H9 (cell line): ENCODE results near the gene PTGER4. TPM values are rescaled to one million over a fixed set of nuclear protein-coding genes. Genes with fewer than 3 reads are reported as not detected.

ENCODE experiments used
- DNase-seq: peaks from one replicate; pipeline ENCODE4 v3.0.0-alpha.2; 2017
- H2AFZ ChIP-seq: one replicate; pipeline ENCODE4 v1.6.1; 2013; ENCODE audit warnings: mild to moderate bottlenecking, low read length, control low read depth, moderate library complexity
- H2AK5ac ChIP-seq: 2 replicates; pipeline ENCODE4 v1.6.1; 2013; ENCODE audit warnings: low read length, control low read depth, mixed read lengths; ENCODE audit not compliant: insufficient read length
- H2BK120ac ChIP-seq: one replicate; pipeline ENCODE4 v1.6.1; 2013; ENCODE audit warnings: low read depth, mild to moderate bottlenecking, low read length, control low read depth, inconsistent platforms; ENCODE audit not compliant: poor library complexity, severe bottlenecking
- H2BK12ac ChIP-seq: 2 replicates; pipeline ENCODE4 v1.6.1; 2013; ENCODE audit warnings: low read length, control low read depth, mixed read lengths, low read depth; ENCODE audit not compliant: insufficient read length
- H2BK15ac ChIP-seq: 2 replicates; pipeline ENCODE4 v1.6.1; 2013; ENCODE audit warnings: low read depth, low read length, control low read depth
- H2BK20ac ChIP-seq: one replicate; pipeline ENCODE4 v1.6.1; 2013; ENCODE audit warnings: low read depth, mild to moderate bottlenecking, low read length, control low read depth, inconsistent platforms; ENCODE audit not compliant: poor library complexity, severe bottlenecking
- H2BK5ac ChIP-seq: 2 replicates; pipeline ENCODE4 v1.6.1; 2013; ENCODE audit warnings: low read length, control low read depth, mixed read lengths; ENCODE audit not compliant: insufficient read length
- H3K14ac ChIP-seq: 2 replicates; pipeline ENCODE4 v1.6.1; 2013; ENCODE audit warnings: low read length, control low read depth; ENCODE audit not compliant: insufficient read depth
- H3K18ac ChIP-seq: 2 replicates; pipeline ENCODE4 v1.6.1; 2013; ENCODE audit warnings: low read depth, mild to moderate bottlenecking, mixed read lengths, low read length, control low read depth; ENCODE audit not compliant: insufficient read length
- H3K23ac ChIP-seq: 2 replicates; pipeline ENCODE4 v1.6.1; 2013; ENCODE audit warnings: low read length, control low read depth, mixed read lengths, low read depth; ENCODE audit not compliant: insufficient read length
- H3K23me2 ChIP-seq: 2 replicates; pipeline ENCODE4 v1.6.1; 2013; ENCODE audit warnings: low read depth, mild to moderate bottlenecking, mixed read lengths, low read length, control low read depth; ENCODE audit not compliant: insufficient read length, poor library complexity, severe bottlenecking
- H3K27ac ChIP-seq: 2 replicates; pipeline ENCODE4 v1.5.1; 2013; ENCODE audit warnings: low read length, control low read depth, mixed read lengths, low read depth; ENCODE audit not compliant: insufficient read length
- H3K27me3 ChIP-seq: 2 replicates; pipeline ENCODE4 v1.6.1; 2013; ENCODE audit warnings: low read length, control low read depth, inconsistent platforms; ENCODE audit not compliant: insufficient read depth
- H3K4ac ChIP-seq: 2 replicates; pipeline ENCODE4 v1.6.1; 2013; ENCODE audit warnings: low read depth, mild to moderate bottlenecking, control low read depth, inconsistent platforms, low read length, moderate library complexity
- H3K4me1 ChIP-seq: 2 replicates; pipeline ENCODE4 v1.6.1; 2013; ENCODE audit warnings: low read length, control low read depth, inconsistent platforms; ENCODE audit not compliant: insufficient read depth
- H3K4me2 ChIP-seq: 2 replicates; pipeline ENCODE4 v1.6.1; 2013; ENCODE audit warnings: low read length, control low read depth, mixed read lengths; ENCODE audit not compliant: insufficient read length, insufficient read depth
- H3K56ac ChIP-seq: 2 replicates; pipeline ENCODE4 v1.6.1; 2013; ENCODE audit warnings: low read depth, mild to moderate bottlenecking, mixed read lengths, low read length, control low read depth; ENCODE audit not compliant: insufficient read length
- H3K79me1 ChIP-seq: 2 replicates; pipeline ENCODE4 v1.6.1; 2013; ENCODE audit warnings: low read depth, mild to moderate bottlenecking, moderate library complexity, low read length, control low read depth, inconsistent platforms; ENCODE audit not compliant: insufficient read depth, poor library complexity, severe bottlenecking
- H3K79me2 ChIP-seq: 2 replicates; pipeline ENCODE4 v1.6.1; 2013; ENCODE audit warnings: low read length, control low read depth, inconsistent platforms; ENCODE audit not compliant: insufficient read depth
- H3K9ac ChIP-seq: 2 replicates; pipeline ENCODE4 v1.6.1; 2013; ENCODE audit warnings: low read length, control low read depth, mixed read lengths; ENCODE audit not compliant: insufficient read length; ENCODE audit errors: extremely low read depth
- H3K9me3 ChIP-seq: one replicate; pipeline ENCODE4 v1.6.1; 2013; ENCODE audit warnings: low read depth, low read length, inconsistent platforms; ENCODE audit not compliant: control insufficient read depth
- H3T11ph ChIP-seq: one replicate; pipeline ENCODE4 v1.6.1; 2013; ENCODE audit warnings: mild to moderate bottlenecking, low read length, control low read depth, inconsistent platforms
- H4K20me1 ChIP-seq: one replicate; pipeline ENCODE4 v1.6.1; 2013; ENCODE audit not compliant: control insufficient read depth, insufficient read length, insufficient read depth
- H4K5ac ChIP-seq: 2 replicates; pipeline ENCODE4 v1.6.1; 2013; ENCODE audit warnings: low read depth, mild to moderate bottlenecking, mixed read lengths, low read length, control low read depth; ENCODE audit not compliant: insufficient read length
- H4K8ac ChIP-seq: replicated peaks from 2 replicates; pipeline ENCODE4 v1.6.1; 2013; ENCODE audit warnings: low read length, control low read depth, mixed read lengths, low read depth; ENCODE audit not compliant: insufficient read length
- H4K91ac ChIP-seq: 2 replicates; pipeline ENCODE4 v1.6.1; 2013; ENCODE audit warnings: low read depth, mild to moderate bottlenecking, moderate library complexity, mixed read lengths, low read length, control low read depth; ENCODE audit not compliant: insufficient read length
- H3K27ac Mint-ChIP-seq, 3 experiments: 2 replicates in 2 of 3; 3 replicates in 1 of 3; pipeline ENCODE4 v1.8.0; 2020 to 2021; ENCODE audit warnings: mixed read lengths in 3 of 3, mild to moderate bottlenecking in 1 of 3, moderate library complexity in 1 of 3
- H3K27me3 Mint-ChIP-seq: 2 replicates; pipeline ENCODE4 v1.8.0; 2021; ENCODE audit warnings: low read depth, mild to moderate bottlenecking, moderate library complexity, mixed read lengths
- H3K36me3 Mint-ChIP-seq, 3 experiments: 2 replicates in 2 of 3; 3 replicates in 1 of 3; pipeline ENCODE4 v1.8.0; 2020 to 2021; ENCODE audit warnings: low read depth in 3 of 3, mixed read lengths in 3 of 3; ENCODE audit not compliant: insufficient read depth in 1 of 3
- H3K4me1 Mint-ChIP-seq, 2 experiments: 2 replicates each; pipeline ENCODE4 v1.8.0; 2020; ENCODE audit warnings: mixed read lengths in 2 of 2
- H3K4me3 Mint-ChIP-seq, 2 experiments: 2 replicates in 1 of 2; 3 replicates in 1 of 2; pipeline ENCODE4 v1.8.0; 2020 to 2021; ENCODE audit warnings: mild to moderate bottlenecking in 2 of 2, mixed read lengths in 2 of 2, moderate library complexity in 1 of 2
- H3K9me3 Mint-ChIP-seq, 2 experiments: 2 replicates in 1 of 2; 3 replicates in 1 of 2; pipeline ENCODE4 v1.8.0; 2020; ENCODE audit warnings: mild to moderate bottlenecking in 2 of 2, mixed read lengths in 2 of 2, moderate library complexity in 1 of 2
- CTCF ChIP-seq: fragments of 200-600 bp; sonication (generic); conservative IDR thresholded peaks from 3 replicates; pipeline ENCODE4 v1.8.0; 2021; ENCODE audit warnings: antibody characterized with exemption, mild to moderate bottlenecking
- WGBS: extraction: QIAGEN DNeasy Blood & Tissue Kit; methylation state at CpG from one replicate; pipeline ENCODE4 v1.1.7; 2013; ENCODE audit warnings: missing lambda C conversion rate, low lambda C conversion rate, mixed read lengths; ENCODE audit not compliant: insufficient read length; ENCODE audit errors: extremely low coverage; 5-methylcytosine and 5-hydroxymethylcytosine counted together
- total RNA-seq: library from RNA; stranded (reverse); gene quantifications from 2 replicates; pipeline ENCODE4 v1.2.1, GENCODE V29; 2021

The PTGER4 gene
- total RNA-seq, 1 experiment from 2014 or later, result 0.35 TPM

GRCh38 chr5:40688127-40688761, 8.5 kb downstream of the PTGER4 start:
- Histone ChIP-seq H3K27ac (no peak overlapping the region), H3K79me2 (no peaks in the 10 kb centered on the region)

More at GRCh38 chr5:40688127-40688761, 8.5 kb downstream of the PTGER4 start:
- no peak overlapping the region; a peak in 1 of 5 replicates for H3K4me3 Mint-ChIP-seq
- H2AK5ac ChIP-seq, result no peak overlapping the region
- no peak overlapping the region for H2BK20ac ChIP-seq
- H3K56ac ChIP-seq, result no peak overlapping the region
- H2BK120ac ChIP-seq, result no peak overlapping the region
- H3K36me3 Mint-ChIP-seq, result no peaks in the 10 kb centered on the region
- H3K23me2 ChIP-seq, result no peaks in the 10 kb centered on the region
- H3K9me3 Mint-ChIP-seq, result no peaks in the 10 kb centered on the region; a peak in 1 of 5 replicates
- no peak overlapping the region for H4K8ac ChIP-seq
- H3K79me1 ChIP-seq, result no peaks in the 10 kb centered on the region
- no peak overlapping the region for H2BK5ac ChIP-seq
- H3K9ac ChIP-seq, result no peak overlapping the region
- H3K23ac ChIP-seq, result no peak overlapping the region
- H3K27me3 ChIP-seq, result no peaks in the 10 kb centered on the region
- no peak overlapping the region for H2BK15ac ChIP-seq
- H4K5ac ChIP-seq, result no peak overlapping the region
- DNase-seq, result peak; percentile 83
- H3K4me1 ChIP-seq, result no peaks in the 10 kb centered on the region
- peaks cover 10% of the 10 kb centered on the region for H3K27me3 Mint-ChIP-seq
- no peak overlapping the region for H3K4ac ChIP-seq
- H3K9me3 ChIP-seq, result no peaks in the 10 kb centered on the region
- no peak overlapping the region for H2AFZ ChIP-seq
- no peak overlapping the region for H3K4me2 ChIP-seq
- H4K20me1 ChIP-seq, result no peaks in the 10 kb centered on the region
- H2BK12ac ChIP-seq, result no peak overlapping the region
- no CpG with 5 or more reads among the region's 8 CpGs for WGBS
- peaks cover 0 to 2% of the 10 kb centered on the region in 2 experiments; a peak in 2 of 4 replicates for H3K4me1 Mint-ChIP-seq
- H3K27ac Mint-ChIP-seq, result peak overlapping the region in 1 of 3 experiments; percentile 82; a peak in 1 of 7 replicates
- no peak overlapping the region for H3K18ac ChIP-seq
- peak; percentile 88 for TF ChIP-seq CTCF
- no peak overlapping the region for H3T11ph ChIP-seq
- no peak overlapping the region for H3K14ac ChIP-seq
- no peak overlapping the region for H4K91ac ChIP-seq
